ENCODE results near the gene TNFRSF18.
"Not testable (repeated sequence)": the region's sequence is repeated elsewhere in the genome, so short reads cannot be mapped to it uniquely, and the experiment has no call there.

The TNFRSF18 gene

GRCh38 chr1:1206376-1206965, at the start of gene TNFRSF18:
TSS of gene TNFRSF18 (minus strand) at chr1:1206592. CDS start at chr1:1206571, 21 bp downstream.
- in situ Hi-C loops (cut with MboI; ENCODE audit: low pct_unique_long_range_greater_than_20kb, low sequenced_read_pairs), result no loop called here
- no peak for DNase-seq

GRCh38 chr1:1255611-1256010, 49.2 kb upstream of the TNFRSF18 start:
- DNase-seq, result no peak
- in situ Hi-C loops (cut with MboI; ENCODE audit: low pct_unique_long_range_greater_than_20kb, low sequenced_read_pairs), result no loop called here

- no peak for DNase-seq
- in situ Hi-C loops (cut with MboI; ENCODE audit: low pct_unique_long_range_greater_than_20kb, low sequenced_read_pairs), result no loop called here
Observed at GRCh38 chr1:1255078-1255477, 48.7 kb upstream of the TNFRSF18 start.

GRCh38 chr1:1254667-1254998, 48.2 kb upstream of the TNFRSF18 start:
- no peak for DNase-seq
- in situ Hi-C loops (cut with MboI; ENCODE audit: low pct_unique_long_range_greater_than_20kb, low sequenced_read_pairs), result no loop called here

- in situ Hi-C loops (cut with MboI; ENCODE audit: low pct_unique_long_range_greater_than_20kb, low sequenced_read_pairs), result no loop called here
- no peak for DNase-seq
Observed at GRCh38 chr1:1253972-1254666, 47.7 kb upstream of the TNFRSF18 start.

GRCh38 chr1:1253314-1253713, 46.9 kb upstream of the TNFRSF18 start:
- in situ Hi-C loops (cut with MboI; ENCODE audit: low pct_unique_long_range_greater_than_20kb, low sequenced_read_pairs), result no loop called here
- DNase-seq, result no peak

- in situ Hi-C loops (cut with MboI; ENCODE audit: low pct_unique_long_range_greater_than_20kb, low sequenced_read_pairs), result no loop called here
- DNase-seq, result peak; percentile 53
Observed at GRCh38 chr1:1250786-1251284, 44.4 kb upstream of the TNFRSF18 start.

- in situ Hi-C loops (cut with MboI; ENCODE audit: low pct_unique_long_range_greater_than_20kb, low sequenced_read_pairs), result loop anchor here (25.0 kb wide), 1 partner anchor 111 kb away; no protein-coding TSS in a partner anchor
- not testable (repeated sequence) for DNase-seq
Observed at GRCh38 chr1:1248009-1248913, 41.9 kb upstream of the TNFRSF18 start.

- DNase-seq, result no peak
- in situ Hi-C loops (cut with MboI; ENCODE audit: low pct_unique_long_range_greater_than_20kb, low sequenced_read_pairs), result loop anchor here (25.0 kb wide), 1 partner anchor 110 kb away; no protein-coding TSS in a partner anchor
Observed at GRCh38 chr1:1247341-1247913, 41.0 kb upstream of the TNFRSF18 start.

- in situ Hi-C loops (cut with MboI; ENCODE audit: low pct_unique_long_range_greater_than_20kb, low sequenced_read_pairs), result loop anchor here (25.0 kb wide), 1 partner anchor 109 kb away; no protein-coding TSS in a partner anchor
- no peak for DNase-seq
Observed at GRCh38 chr1:1246577-1247340, 40.4 kb upstream of the TNFRSF18 start, which contains the start of gene C1QTNF12. TSS of gene C1QTNF12 (minus strand) at chr1:1246722. CDS start at chr1:1246690, 32 bp downstream.

GRCh38 chr1:1245817-1246576, 39.6 kb upstream of the TNFRSF18 start:
- no peak for DNase-seq
- in situ Hi-C loops (cut with MboI; ENCODE audit: low pct_unique_long_range_greater_than_20kb, low sequenced_read_pairs), result loop anchor here (25.0 kb wide), 1 partner anchor 109 kb away; no protein-coding TSS in a partner anchor

GRCh38 chr1:1245178-1245816, 38.9 kb upstream of the TNFRSF18 start:
- no peak for DNase-seq
- in situ Hi-C loops (cut with MboI; ENCODE audit: low pct_unique_long_range_greater_than_20kb, low sequenced_read_pairs), result loop anchor here (25.0 kb wide), 1 partner anchor 108 kb away; no protein-coding TSS in a partner anchor

GRCh38 chr1:1244192-1244811, 37.9 kb upstream of the TNFRSF18 start:
- DNase-seq, result no peak
- in situ Hi-C loops (cut with MboI; ENCODE audit: low pct_unique_long_range_greater_than_20kb, low sequenced_read_pairs), result loop anchor here (25.0 kb wide), 1 partner anchor 107 kb away; no protein-coding TSS in a partner anchor

GRCh38 chr1:1243807-1244191, 37.4 kb upstream of the TNFRSF18 start:
- in situ Hi-C loops (cut with MboI; ENCODE audit: low pct_unique_long_range_greater_than_20kb, low sequenced_read_pairs), result loop anchor here (25.0 kb wide), 1 partner anchor 106 kb away; no protein-coding TSS in a partner anchor
- no peak for DNase-seq

GRCh38 chr1:1243266-1243660, 36.9 kb upstream of the TNFRSF18 start:
- in situ Hi-C loops (cut with MboI; ENCODE audit: low pct_unique_long_range_greater_than_20kb, low sequenced_read_pairs), result loop anchor here (25.0 kb wide), 1 partner anchor 106 kb away; no protein-coding TSS in a partner anchor
- DNase-seq, result no peak

- in situ Hi-C loops (cut with MboI; ENCODE audit: low pct_unique_long_range_greater_than_20kb, low sequenced_read_pairs), result loop anchor here (25.0 kb wide), 1 partner anchor 105 kb away; no protein-coding TSS in a partner anchor
- no peak for DNase-seq
Observed at GRCh38 chr1:1242461-1243265, 36.3 kb upstream of the TNFRSF18 start.
